Type B pancreatic cell (in vitro differentiated cells): ENCODE data around the gene XYLT1. TPM values are rescaled to one million over a fixed set of nuclear protein-coding genes. Genes with fewer than 3 reads are reported as not detected.

Source experiments
- DNase-seq: peaks from one replicate; pipeline ENCODE4 v3.0.0; 2021; ENCODE audit warnings: mixed read lengths; ENCODE audit not compliant: unreplicated experiment; ENCODE audit errors: extremely low spot score
- H3K27ac Mint-ChIP-seq: 2 replicates; pipeline ENCODE4 v1.8.0; 2021; ENCODE audit warnings: mild to moderate bottlenecking, mixed read lengths
- H3K27me3 Mint-ChIP-seq: 2 replicates; pipeline ENCODE4 v1.8.0; 2021; ENCODE audit warnings: mixed read lengths
- H3K36me3 Mint-ChIP-seq: 2 replicates; pipeline ENCODE4 v1.8.0; 2021; ENCODE audit warnings: mixed read lengths
- H3K4me1 Mint-ChIP-seq: one replicate; pipeline ENCODE4 v1.8.0; 2021; ENCODE audit warnings: mixed read lengths; ENCODE audit not compliant: unreplicated experiment
- H3K4me3 Mint-ChIP-seq: 2 replicates; pipeline ENCODE4 v1.8.0; 2021; ENCODE audit warnings: mild to moderate bottlenecking, mixed read lengths
- H3K9me3 Mint-ChIP-seq: 2 replicates; pipeline ENCODE4 v1.8.0; 2021; ENCODE audit warnings: mixed read lengths
- total RNA-seq: library from RNA; stranded (reverse); gene quantifications from 2 replicates; pipeline ENCODE4 v1.2.1, GENCODE V29; 2021; ENCODE audit warnings: low replicate concordance
- TF ChIP-seq, protein P1 (sequence below): fragments of 200-600 bp; sonication (generic); conservative IDR thresholded peaks from 2 replicates; pipeline ENCODE4 v1.5.0; 2021; ENCODE audit warnings: antibody characterized with exemption, mild to moderate bottlenecking

XYLT1 gene
- total RNA-seq, 1 donor from 2014 or later = 14.9 TPM

DNA sequence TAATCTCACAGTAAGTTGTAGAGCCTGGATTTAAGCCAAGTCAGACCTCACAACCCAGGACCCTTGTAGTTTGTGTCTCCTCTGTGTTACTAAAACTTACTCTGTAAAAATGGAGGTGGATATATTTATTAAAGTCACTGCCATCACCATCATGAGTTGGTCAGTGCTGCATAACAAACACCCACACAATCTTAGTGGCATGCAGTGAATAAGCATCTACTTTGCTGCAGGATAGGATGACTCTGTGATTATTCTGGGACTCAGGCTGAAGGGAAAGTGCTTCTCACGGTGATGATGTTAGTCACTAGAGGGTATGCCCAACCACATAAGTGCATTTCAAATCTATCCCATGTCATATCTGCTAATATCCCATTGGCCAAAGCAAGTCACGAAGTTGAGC lies 398.7 kb downstream of the XYLT1 start:
- no peak for DNase-seq
- no peak overlapping the region for H3K27ac Mint-ChIP-seq
- no peak overlapping the region for H3K4me3 Mint-ChIP-seq
- H3K4me1 Mint-ChIP-seq = peaks cover 7% of the 10 kb centered on the region
- H3K9me3 Mint-ChIP-seq = peaks cover 5% of the 10 kb centered on the region
- H3K36me3 Mint-ChIP-seq = no peaks in the 10 kb centered on the region
- H3K27me3 Mint-ChIP-seq = peaks cover 8% of the 10 kb centered on the region
- TF ChIP-seq, protein P1, sequence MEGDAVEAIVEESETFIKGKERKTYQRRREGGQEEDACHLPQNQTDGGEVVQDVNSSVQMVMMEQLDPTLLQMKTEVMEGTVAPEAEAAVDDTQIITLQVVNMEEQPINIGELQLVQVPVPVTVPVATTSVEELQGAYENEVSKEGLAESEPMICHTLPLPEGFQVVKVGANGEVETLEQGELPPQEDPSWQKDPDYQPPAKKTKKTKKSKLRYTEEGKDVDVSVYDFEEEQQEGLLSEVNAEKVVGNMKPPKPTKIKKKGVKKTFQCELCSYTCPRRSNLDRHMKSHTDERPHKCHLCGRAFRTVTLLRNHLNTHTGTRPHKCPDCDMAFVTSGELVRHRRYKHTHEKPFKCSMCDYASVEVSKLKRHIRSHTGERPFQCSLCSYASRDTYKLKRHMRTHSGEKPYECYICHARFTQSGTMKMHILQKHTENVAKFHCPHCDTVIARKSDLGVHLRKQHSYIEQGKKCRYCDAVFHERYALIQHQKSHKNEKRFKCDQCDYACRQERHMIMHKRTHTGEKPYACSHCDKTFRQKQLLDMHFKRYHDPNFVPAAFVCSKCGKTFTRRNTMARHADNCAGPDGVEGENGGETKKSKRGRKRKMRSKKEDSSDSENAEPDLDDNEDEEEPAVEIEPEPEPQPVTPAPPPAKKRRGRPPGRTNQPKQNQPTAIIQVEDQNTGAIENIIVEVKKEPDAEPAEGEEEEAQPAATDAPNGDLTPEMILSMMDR = no peak

DNA sequence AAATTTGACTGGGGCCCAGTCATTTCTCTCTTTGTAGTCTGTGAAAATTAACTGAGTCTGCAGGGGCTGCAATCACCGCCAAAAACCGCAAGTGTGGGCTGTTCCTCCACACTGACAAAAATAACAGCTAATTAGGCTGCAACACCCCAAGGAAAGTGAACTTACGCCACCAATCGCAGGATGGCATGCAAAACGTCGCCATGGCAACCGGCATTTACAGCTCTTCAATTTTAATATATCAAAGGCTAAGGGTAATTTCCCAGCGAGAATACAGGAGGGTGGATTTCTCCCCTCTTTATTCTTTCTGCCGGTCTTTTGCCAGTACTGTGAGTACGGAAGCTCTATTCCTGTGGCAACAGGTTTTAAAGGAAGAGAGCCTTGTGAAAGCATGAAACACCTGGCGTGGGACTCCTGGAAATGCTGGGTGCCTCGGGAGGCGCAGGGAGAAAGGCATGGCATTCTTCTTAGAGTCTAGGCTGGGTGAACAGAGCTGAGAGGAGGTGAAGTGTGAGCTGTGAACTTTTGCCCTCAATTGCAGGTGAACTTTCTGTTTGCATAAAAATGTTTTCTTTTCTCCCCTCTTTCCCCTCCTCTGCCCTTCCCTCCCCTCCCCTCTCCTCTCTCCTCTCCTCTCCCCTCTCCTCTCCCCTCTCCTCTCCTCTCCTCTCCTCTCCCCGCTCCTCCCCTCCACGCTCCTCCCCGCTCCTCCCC lies 399.7 kb downstream of the XYLT1 start:
- Mint-ChIP-seq H3K9me3 (peaks cover 5% of the 10 kb centered on the region), H3K4me1 (peaks cover 7% of the 10 kb centered on the region), H3K27me3 (peaks cover 8% of the 10 kb centered on the region), H3K36me3 (no peaks in the 10 kb centered on the region), H3K4me3 (no peak overlapping the region), H3K27ac (no peak overlapping the region)
- TF ChIP-seq, protein P1 = no peak
- no peak for DNase-seq

- DNase-seq = no peak
- H3K4me3 Mint-ChIP-seq = no peak overlapping the region
- TF ChIP-seq, protein P1 = no peak
- peaks cover 8% of the 10 kb centered on the region for H3K27me3 Mint-ChIP-seq
- peaks cover 7% of the 10 kb centered on the region for H3K4me1 Mint-ChIP-seq
- H3K27ac Mint-ChIP-seq = no peak overlapping the region
- H3K36me3 Mint-ChIP-seq = no peaks in the 10 kb centered on the region
- peaks cover 5% of the 10 kb centered on the region for H3K9me3 Mint-ChIP-seq
Measured at GRCh38 chr16:17069681-17070080, 401.1 kb downstream of the XYLT1 start.

DNA sequence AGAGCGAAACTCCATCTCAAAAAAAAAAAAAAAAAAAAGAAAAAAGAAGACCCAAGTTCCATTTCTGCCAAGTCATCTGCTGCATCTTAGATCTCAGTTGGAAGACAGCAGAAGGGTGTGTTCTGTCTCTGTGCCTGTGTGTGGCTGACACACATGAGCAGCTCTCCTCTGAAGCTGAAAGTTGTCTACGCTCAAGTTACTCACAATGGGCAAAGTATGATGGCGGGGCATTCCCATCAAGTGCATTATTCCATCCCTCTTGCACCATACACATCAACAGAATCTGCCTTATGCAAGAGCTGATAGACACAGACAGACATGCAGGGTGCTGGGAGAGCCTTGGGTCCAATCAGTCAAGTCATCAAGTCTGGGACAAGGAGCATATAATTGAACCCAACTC lies 402.2 kb downstream of the XYLT1 start:
- no peak overlapping the region for H3K4me3 Mint-ChIP-seq
- peaks cover 7% of the 10 kb centered on the region for H3K4me1 Mint-ChIP-seq
- H3K27me3 Mint-ChIP-seq = peaks cover 8% of the 10 kb centered on the region
- no peak for DNase-seq
- H3K36me3 Mint-ChIP-seq = no peaks in the 10 kb centered on the region
- H3K9me3 Mint-ChIP-seq = peaks cover 5% of the 10 kb centered on the region
- H3K27ac Mint-ChIP-seq = no peak overlapping the region
- TF ChIP-seq, protein P1 = no peak

GRCh38 chr16:17067882-17068281 lies 402.9 kb downstream of the XYLT1 start:
- Mint-ChIP-seq H3K4me1 (peaks cover 7% of the 10 kb centered on the region), H3K9me3 (peaks cover 5% of the 10 kb centered on the region), H3K36me3 (no peaks in the 10 kb centered on the region), H3K27ac (no peak overlapping the region), H3K27me3 (peaks cover 5% of the 10 kb centered on the region), H3K4me3 (no peak overlapping the region)
- TF ChIP-seq, protein P1 = no peak
- DNase-seq = no peak
